Activated CD4-positive, alpha-beta T cell treated with anti-CD3 and anti-CD28 coated beads for 4 hours (primary cell): ENCODE data around the gene CCDC92.

Experiments used
- DNase-seq, 2 donors: peaks; one replicate each; pipeline ENCODE4 v3.0.0-alpha.2; 2020

Gene CCDC92

DNA sequence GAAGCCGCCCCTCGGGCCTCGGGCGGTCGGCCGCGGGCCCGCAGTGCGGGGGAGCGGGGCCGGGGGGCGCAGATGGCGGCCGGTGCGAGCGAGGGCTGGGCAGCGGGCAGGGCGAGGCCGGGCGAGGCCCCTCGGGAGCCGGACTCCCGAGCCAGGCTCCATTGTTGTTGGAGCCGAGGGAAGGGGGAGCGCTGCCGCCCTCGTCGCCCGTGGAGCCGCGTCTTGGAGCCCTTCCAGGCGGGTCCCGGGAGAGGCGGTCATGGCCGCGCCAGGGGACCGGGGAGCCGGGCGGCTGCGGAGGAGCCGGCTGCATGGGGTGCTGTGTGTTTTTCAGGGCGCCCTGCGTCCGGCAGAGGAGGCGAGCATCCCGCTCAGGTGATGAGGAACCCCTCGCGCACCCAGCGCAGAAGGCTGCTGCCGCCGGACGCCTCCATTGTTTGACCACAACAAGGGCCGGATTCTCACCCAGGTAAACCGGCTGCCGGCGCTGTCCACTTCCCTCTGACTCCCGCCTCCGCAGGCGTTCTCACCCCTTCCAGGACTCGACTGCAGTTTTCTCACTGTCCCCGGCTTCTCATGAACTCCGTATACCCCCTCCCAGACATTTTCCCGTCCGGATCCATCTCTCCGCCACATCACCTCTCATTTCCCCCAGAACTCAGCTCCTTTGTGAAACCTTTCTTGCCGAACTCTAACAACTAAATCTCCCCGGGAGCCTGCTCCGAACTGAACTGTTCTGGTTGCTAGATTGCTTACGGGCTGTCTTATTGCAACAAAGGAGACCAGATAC lies 1.1 kb upstream of the CCDC92 start:
- DNase-seq, result peak; percentile 14 to 30

DNA sequence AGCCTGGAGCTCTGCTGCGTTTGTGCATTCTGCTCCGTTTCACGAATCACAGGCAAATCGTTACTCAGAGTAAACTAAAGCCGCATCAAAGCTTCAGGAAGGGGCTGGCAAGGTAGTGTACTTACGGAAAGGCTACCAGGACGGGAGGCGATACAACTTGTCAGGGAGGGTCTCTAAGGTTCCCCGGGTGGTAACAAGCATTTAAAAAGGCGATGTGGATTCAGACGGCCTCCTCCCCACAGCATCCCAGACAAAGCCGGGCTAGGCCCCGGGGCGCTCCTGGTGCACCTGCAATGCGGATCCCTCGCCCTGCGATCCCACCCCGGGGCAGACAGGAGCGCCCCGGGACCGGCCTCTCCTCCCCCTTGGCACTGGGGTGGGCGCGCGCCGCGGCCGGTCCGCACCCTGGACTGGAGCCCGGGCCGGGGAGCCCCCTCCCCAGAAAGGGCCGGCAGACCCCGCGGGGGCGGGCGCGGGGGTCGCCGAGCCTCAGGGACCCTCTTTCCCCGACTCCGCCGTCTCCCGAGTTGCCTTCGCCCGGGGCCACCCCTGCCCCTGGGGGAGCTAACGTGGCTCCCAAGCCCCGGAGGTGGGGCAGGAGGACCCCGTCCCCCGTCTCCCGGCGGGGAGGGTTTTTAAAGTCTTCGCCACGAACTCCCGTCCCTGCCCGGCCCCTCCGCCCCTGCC lies 718 bp downstream of the CCDC92 start:
- DNase-seq, result peak; percentile 28

DNA sequence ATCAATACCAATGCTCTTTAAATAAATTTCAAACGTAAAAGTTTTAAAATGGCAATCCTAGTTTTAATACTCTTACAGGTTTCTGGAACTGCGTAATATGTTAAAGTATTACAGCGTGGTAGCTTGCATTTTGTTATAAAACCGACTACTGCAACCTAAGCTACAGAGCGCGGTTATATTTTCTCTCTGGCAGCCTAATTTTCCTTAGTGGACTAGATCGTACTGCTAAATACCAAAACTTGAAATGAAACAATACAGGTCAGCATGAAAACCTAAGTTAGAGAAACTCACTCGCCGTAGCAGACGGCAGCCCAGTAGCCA lies 1.2 kb downstream of the CCDC92 start:
- no peak for DNase-seq

DNA sequence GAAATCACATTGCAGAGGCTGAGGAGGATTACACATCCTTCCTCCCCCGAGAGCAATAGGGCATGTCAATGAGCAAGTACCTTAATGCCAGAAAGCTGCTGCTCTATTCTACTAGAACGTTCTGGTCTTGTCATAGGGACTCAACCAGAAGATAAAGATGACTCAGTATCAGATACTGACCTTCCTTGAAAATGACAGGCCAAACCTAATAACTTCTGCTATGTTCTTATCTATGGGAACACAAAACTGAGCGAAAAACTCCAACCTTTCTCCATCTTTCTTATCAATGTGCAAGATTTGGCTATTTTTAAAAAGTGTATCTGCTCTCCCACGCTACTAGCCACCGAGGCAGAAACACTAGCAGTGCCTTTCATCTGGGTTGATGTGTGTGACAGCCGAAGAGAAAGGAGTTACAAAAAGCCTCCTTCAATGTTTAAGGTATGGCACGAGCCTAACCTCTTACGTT lies 5.5 kb downstream of the CCDC92 start:
- DNase-seq, result no peak

DNA sequence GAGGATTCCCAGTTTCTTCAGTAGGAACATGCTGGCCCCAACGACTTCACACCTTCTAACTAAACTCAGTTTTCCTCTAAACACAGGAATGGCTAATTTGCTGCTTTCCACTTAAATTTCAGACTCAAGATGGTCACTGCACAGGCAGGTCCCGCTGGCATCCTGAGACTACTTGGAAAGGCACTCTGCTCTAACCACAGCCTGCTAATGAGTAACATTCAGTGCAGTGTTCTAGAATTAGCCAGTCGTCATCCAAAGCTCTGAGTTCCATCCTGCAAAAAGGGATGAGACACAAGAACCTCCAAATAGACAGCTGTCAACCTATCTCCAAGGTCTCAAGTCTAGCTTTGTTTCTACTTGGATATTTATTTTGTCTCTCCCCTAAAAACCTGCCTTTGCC lies 6.0 kb downstream of the CCDC92 start:
- DNase-seq, result no peak

DNA sequence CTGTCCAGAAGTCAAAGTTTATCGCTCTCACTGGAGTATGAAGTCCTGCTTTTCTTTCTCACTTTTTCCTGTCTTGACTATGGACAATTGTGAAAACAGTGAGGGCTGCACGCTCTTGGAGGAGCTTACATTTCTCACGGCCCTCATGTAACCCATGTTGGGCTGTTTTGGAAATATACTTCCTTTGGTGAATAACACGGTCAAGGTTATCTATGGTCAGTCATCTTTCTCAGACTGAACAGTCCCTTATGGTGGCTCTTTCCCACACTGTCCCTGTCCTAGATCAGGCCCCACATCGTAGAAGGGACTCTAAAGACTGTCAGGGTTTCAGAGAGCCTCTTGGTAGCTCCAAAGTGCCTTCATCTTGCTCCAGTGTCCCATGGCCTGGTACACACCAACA lies 7.2 kb downstream of the CCDC92 start:
- DNase-seq, result no peak

DNA sequence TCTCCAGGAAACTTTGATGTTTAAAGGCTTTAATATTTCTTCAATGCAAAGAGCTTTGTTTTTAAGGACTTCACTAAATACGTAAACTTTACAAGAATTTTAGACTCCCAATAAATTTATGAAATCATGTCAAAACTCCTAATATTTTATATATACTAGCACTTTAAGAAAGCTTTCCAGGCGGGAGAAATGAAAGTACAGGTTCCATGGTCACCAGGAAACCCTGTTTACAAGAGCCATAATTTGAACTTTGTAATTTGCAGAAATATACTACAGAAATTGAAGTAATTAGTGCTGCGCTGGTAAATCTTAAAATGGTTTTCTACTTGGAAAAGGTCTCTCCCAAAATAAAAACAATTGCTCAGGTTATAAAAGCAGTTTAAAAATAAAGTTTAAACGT lies 8.8 kb downstream of the CCDC92 start:
- no peak for DNase-seq

DNA sequence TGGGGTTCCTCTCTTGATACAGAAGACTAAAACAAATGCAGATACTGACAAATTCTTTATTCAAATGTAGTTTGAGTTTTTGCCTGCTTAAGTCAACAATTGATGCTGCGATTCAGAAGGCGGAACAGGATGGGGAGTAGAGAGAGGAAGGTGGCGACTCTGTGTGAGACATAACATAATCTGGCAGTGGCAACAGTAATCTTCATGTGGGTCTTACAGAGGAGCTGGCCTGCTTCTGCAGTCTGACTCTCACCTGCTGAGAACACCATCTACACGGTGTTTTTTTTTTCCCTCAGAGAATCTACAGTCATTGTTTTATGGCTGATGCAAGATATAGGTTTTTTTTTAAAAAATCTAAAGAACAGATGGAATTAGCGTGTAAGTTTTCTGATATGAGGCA lies 10.1 kb downstream of the CCDC92 start:
- DNase-seq, result no peak

DNA sequence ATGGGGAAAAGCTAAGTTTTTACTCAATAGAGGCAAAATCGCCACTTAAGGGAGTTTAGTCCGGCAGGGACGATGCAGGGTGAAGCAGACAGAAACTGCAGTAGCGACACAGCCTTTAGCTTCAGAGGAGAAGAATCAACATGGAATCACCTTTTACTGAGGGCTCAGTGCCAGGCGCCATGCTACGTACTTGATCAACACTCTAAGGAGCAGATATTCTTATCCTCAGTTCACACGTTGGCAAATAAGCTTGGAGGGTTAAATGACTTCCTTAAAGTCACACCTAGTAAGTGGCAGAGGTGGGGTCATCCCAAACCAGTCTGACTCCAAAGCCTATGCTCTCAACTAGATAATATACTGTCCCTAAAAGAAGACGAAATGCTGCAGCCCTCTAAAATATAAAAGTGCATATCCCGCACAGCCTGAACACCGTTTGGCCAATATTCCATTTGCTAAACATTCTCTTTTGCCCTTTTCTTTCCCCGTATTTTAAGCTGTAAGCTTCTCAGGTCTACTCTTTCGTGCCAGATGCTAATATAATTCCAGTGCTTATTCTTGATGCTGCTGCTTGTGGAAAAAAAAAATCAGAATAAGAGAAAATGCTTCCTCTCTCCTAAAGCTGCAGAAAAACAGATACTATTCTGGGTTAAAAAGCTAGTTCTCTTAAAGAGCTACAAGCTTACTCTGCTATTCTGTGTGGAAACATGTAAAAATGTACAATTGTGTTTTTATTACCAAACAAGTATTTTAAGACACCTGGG lies 10.9 kb downstream of the CCDC92 start:
- DNase-seq, result no peak

DNA sequence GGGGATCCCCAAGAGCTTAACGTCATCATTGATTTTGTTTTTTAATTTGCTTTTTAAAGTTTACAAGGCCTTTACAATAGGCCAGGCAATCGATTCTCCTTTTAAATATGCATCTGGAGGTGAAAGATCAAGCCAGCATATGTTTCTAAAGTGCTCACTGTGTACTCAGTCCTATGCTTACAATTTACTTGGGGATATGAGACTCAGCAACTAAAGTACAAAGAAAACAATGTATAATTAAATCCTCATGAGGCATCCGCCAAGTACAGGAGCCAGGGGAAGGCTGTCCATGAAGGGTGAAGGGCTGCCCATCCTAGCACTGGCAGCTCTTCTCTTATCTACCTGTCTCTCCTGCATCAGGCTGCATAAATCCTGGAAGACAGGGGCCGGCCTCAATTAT lies 11.8 kb downstream of the CCDC92 start:
- no peak for DNase-seq

DNA sequence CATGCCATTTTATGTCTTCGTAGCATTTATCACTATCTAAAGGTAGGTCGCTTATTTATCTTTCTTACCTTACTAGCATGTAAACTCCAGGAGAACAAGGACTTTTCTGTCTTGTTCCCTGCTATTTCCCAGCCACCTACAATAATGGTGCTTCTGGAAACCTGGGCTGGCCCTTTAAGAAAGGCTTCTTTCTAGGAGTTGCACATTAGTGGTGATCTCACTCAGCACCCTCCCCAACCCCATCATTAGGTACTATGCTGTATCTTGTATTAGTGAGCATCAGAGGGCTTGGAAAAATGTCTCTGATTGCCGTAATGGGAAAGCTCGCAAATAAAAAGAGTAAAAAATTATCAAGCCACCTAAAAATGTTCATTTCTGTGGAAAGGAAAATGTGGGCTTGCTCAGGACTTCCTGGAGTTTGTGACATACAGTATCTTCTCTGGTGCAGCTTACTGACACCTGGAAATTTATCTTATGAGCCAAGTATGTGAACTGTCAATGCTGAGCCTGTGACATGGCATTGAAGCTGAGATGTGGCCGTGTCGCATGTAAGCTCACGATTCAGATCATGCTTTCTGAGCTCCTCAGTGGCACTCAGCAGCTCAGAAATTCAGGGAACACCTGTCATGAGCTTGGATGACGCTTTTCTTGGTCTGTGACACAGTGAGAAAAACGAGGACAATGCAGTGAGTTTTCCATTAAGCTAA lies 12.4 kb downstream of the CCDC92 start:
- DNase-seq, result no peak

DNA sequence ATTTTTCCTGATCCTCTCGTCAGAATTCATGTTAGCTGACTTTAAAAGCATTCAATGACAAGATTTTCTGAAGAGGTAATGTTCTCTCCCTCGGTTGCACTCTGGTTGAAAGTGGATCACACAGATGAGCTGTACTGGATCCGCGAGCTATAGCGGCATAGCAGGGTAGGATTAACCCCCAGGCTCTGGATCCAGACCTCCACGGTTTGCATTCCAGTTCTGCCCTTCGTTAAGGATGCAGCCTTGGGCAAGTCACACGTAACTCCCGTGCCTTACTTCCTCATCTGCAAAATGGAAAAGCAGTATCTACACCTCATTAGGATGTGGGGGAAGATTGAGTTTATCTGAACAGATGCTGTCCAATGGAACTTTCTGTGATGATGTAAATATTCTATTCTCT lies 13.8 kb downstream of the CCDC92 start:
- DNase-seq, result no peak

DNA sequence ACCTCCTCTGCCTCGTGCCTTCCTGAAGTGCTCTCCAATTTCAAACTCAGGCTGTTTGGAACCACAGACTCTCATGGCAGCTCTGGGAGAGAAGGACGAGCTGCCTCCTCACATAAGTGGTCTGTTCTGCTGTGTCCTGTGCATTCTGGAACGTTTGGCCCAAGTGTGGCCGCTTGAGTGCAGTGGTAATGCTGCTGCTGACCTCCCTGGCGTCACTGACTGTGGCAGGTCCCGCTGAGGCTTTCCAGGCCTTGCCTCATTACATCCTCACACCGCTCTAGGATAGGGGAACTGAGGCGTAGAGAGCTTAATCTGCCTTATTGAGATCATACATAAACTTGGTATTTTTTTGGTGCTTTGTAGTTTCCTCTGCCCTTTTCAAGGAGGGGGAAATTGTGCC lies 14.2 kb downstream of the CCDC92 start:
- no peak for DNase-seq

DNA sequence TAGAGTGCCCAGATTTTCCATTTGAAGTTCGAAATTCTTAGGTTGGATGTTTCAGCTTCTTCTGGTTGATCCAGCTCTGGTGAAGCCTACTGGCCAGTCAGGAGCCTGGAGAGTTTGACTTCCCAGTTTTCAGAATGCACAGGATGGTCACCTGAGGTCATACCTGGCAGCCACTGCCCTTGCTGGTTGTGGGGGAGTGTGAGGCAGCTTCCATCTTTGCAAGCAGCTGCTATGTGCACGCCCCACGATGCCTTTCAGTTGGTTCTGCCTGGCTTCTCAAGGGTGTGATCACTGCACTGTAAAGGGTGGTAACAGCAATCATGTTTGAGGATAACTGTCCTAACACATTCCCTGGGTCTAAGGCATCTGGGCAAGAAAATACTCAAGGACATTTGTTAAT lies 15.4 kb downstream of the CCDC92 start:
- no peak for DNase-seq

DNA sequence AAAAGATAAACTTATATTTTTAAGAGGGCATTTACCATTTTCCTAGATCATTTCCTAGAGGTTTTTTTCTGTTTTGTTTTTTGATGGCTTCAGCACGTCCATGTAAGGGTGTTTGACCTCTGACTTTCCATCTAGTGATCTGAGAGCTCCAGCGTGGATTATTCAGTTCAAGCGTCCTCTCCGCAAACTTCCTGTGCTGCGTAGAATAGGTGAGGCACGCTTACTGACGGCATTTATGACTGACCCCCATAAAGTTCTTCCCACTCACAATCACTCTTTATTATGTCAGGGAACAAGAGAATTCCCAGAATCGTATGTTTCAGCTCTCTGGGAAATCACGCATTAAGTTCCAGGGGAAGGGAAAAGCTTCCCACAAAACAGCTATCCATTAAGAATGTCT lies 16.4 kb downstream of the CCDC92 start:
- DNase-seq, result no peak

DNA sequence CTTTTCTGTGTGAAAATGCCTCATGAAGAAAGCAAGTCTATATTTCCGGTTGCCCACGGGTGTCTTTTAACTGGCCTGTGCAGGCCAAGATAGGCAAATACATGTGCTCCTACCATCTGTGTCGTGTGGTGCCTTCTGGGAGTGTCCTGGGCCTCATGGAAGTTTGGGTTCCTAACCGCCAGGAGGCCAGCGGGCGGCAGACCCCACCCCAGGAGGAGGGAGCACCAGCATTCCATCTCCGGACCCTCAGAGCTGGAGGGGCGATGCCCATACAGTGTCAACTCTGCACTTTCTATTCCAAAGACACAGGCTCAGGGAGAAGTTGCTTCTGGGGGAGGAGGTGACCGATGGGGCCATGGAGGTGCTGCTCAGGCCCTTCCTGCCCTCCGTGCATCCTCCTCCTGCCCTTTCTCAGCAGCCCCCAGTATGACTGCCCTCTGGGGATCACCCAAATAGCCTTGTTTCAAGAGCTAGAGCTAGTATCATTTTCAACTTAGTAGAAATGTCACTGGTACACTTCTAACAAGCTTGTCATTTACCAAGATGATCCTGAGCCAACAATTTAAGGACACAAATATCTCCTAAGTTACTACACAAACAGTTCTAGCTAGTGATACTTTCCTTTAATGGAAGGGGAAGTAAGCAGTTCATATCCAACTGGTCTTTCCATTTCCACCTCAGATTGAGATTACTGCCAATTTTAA lies 17.8 kb downstream of the CCDC92 start:
- DNase-seq, result no peak

DNA sequence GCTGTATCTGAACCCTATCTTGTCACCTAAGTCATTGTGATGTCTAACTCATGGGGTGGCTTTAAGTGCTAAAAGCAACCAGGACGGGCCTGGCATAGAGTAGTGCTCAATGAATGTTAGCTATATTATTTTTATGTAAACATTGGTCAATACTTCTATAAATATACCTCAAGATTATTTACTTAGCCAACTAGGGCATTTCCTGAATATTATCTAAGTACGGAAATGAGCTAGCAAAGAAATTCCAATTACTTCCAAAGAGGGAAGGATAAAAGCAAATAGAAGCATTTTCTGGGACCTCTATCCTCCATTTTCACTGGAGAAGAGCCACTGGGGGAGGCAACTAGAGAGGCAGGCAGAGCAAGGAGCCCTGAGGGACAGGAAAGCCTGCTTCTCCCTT lies 20.6 kb downstream of the CCDC92 start:
- no peak for DNase-seq

DNA sequence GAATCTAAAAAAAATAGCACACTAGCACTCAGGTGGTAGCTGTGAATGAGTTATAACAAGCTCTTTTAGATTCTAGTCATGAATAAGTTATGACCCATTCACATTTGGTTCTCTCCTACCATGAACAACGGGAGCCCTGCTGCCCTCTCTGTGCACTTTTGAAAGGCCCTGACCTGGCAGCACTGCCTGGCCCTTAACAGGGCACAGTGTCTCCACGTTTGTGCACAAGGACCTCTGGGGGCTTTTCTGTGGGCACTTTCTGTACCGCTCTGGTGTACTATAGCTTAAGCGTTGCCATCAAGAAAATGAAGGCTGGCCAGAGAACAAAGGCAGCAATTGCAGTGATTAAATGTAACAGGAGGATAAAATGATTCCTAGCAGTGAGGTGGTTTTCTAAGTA lies 21.2 kb downstream of the CCDC92 start:
- DNase-seq, result no peak

DNA sequence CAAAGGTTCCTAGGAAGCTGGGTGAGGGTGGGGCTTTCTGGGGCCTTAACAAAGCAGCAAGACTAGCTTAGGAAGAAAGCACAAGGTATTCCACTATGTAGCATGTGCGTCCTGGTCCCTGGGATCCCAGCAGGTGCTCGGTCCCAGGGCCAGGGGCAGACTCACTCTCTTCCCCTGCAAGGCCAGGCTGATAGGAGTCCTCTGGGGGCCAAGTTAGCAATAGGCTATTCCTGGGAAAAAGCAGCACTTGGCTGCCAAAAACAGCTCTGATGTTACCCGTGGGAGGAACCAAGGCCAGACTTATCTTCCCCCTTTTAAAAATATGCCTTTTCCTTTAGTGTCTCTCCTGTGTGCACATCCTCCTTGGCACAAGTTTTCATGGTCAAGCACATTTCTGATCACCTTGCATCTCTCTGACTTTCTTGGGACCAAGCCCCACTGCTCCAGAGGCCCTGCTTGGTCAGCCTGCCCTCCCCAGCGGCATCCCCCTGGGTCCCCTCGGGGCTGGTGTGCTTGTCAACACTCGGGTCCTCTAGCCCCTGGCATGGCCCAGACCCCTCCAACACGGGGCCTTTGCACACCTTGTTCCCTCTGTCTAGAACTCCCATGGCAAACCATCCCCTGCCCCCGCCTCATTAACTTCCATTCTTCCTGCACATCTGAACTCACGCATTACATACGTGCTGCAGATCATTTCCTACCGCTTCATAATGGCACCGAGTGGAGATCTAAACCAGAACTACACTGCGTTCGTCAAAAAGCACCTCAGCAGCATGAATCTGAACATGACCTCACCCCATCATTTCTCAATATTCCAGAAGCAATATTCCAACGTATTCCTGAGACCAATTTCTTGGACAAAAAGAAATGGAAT lies 21.9 kb downstream of the CCDC92 start:
- DNase-seq, result no peak

DNA sequence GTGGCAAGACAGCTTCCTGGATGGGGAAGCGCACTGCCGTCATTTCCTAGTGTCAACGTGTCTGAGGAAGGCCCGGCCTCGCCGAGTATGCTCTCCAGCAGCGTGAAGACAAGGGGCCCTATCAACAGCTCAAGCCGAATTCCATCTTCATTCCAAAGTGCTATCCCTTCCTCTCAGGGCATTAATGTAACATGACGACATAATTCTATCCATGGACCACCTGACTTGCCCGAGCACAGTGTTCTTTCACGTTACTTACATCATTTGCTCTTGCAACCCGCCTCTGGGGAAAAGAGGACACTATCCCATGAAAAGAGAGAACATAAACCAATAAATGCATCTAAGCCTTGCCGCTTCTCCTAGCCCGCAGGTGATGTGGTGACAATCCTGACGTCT lies 22.9 kb downstream of the CCDC92 start:
- no peak for DNase-seq
